H9 (cell line): ENCODE results near the gene CENPP. TPM values are rescaled to one million over a fixed set of nuclear protein-coding genes. Genes with fewer than 3 reads are reported as not detected.

Source experiments
- DNase-seq: peaks from one replicate; pipeline ENCODE4 v3.0.0-alpha.2; 2017
- H2AFZ ChIP-seq: one replicate; pipeline ENCODE4 v1.6.1; 2013; ENCODE audit warnings: mild to moderate bottlenecking, low read length, control low read depth, moderate library complexity
- H2AK5ac ChIP-seq: 2 replicates; pipeline ENCODE4 v1.6.1; 2013; ENCODE audit warnings: low read length, control low read depth, mixed read lengths; ENCODE audit not compliant: insufficient read length
- H2BK120ac ChIP-seq: one replicate; pipeline ENCODE4 v1.6.1; 2013; ENCODE audit warnings: low read depth, mild to moderate bottlenecking, low read length, control low read depth, inconsistent platforms; ENCODE audit not compliant: poor library complexity, severe bottlenecking
- H2BK12ac ChIP-seq: 2 replicates; pipeline ENCODE4 v1.6.1; 2013; ENCODE audit warnings: low read length, control low read depth, mixed read lengths, low read depth; ENCODE audit not compliant: insufficient read length
- H2BK15ac ChIP-seq: 2 replicates; pipeline ENCODE4 v1.6.1; 2013; ENCODE audit warnings: low read depth, low read length, control low read depth
- H2BK20ac ChIP-seq: one replicate; pipeline ENCODE4 v1.6.1; 2013; ENCODE audit warnings: low read depth, mild to moderate bottlenecking, low read length, control low read depth, inconsistent platforms; ENCODE audit not compliant: poor library complexity, severe bottlenecking
- H2BK5ac ChIP-seq: 2 replicates; pipeline ENCODE4 v1.6.1; 2013; ENCODE audit warnings: low read length, control low read depth, mixed read lengths; ENCODE audit not compliant: insufficient read length
- H3K14ac ChIP-seq: 2 replicates; pipeline ENCODE4 v1.6.1; 2013; ENCODE audit warnings: low read length, control low read depth; ENCODE audit not compliant: insufficient read depth
- H3K18ac ChIP-seq: 2 replicates; pipeline ENCODE4 v1.6.1; 2013; ENCODE audit warnings: low read depth, mild to moderate bottlenecking, mixed read lengths, low read length, control low read depth; ENCODE audit not compliant: insufficient read length
- H3K23ac ChIP-seq: 2 replicates; pipeline ENCODE4 v1.6.1; 2013; ENCODE audit warnings: low read length, control low read depth, mixed read lengths, low read depth; ENCODE audit not compliant: insufficient read length
- H3K23me2 ChIP-seq: 2 replicates; pipeline ENCODE4 v1.6.1; 2013; ENCODE audit warnings: low read depth, mild to moderate bottlenecking, mixed read lengths, low read length, control low read depth; ENCODE audit not compliant: insufficient read length, poor library complexity, severe bottlenecking
- H3K27ac ChIP-seq: 2 replicates; pipeline ENCODE4 v1.5.1; 2013; ENCODE audit warnings: low read length, control low read depth, mixed read lengths, low read depth; ENCODE audit not compliant: insufficient read length
- H3K27me3 ChIP-seq: 2 replicates; pipeline ENCODE4 v1.6.1; 2013; ENCODE audit warnings: low read length, control low read depth, inconsistent platforms; ENCODE audit not compliant: insufficient read depth
- H3K4ac ChIP-seq: 2 replicates; pipeline ENCODE4 v1.6.1; 2013; ENCODE audit warnings: low read depth, mild to moderate bottlenecking, control low read depth, inconsistent platforms, low read length, moderate library complexity
- H3K4me1 ChIP-seq: 2 replicates; pipeline ENCODE4 v1.6.1; 2013; ENCODE audit warnings: low read length, control low read depth, inconsistent platforms; ENCODE audit not compliant: insufficient read depth
- H3K4me2 ChIP-seq: 2 replicates; pipeline ENCODE4 v1.6.1; 2013; ENCODE audit warnings: low read length, control low read depth, mixed read lengths; ENCODE audit not compliant: insufficient read length, insufficient read depth
- H3K56ac ChIP-seq: 2 replicates; pipeline ENCODE4 v1.6.1; 2013; ENCODE audit warnings: low read depth, mild to moderate bottlenecking, mixed read lengths, low read length, control low read depth; ENCODE audit not compliant: insufficient read length
- H3K79me1 ChIP-seq: 2 replicates; pipeline ENCODE4 v1.6.1; 2013; ENCODE audit warnings: low read depth, mild to moderate bottlenecking, moderate library complexity, low read length, control low read depth, inconsistent platforms; ENCODE audit not compliant: insufficient read depth, poor library complexity, severe bottlenecking
- H3K79me2 ChIP-seq: 2 replicates; pipeline ENCODE4 v1.6.1; 2013; ENCODE audit warnings: low read length, control low read depth, inconsistent platforms; ENCODE audit not compliant: insufficient read depth
- H3K9ac ChIP-seq: 2 replicates; pipeline ENCODE4 v1.6.1; 2013; ENCODE audit warnings: low read length, control low read depth, mixed read lengths; ENCODE audit not compliant: insufficient read length; ENCODE audit errors: extremely low read depth
- H3K9me3 ChIP-seq: one replicate; pipeline ENCODE4 v1.6.1; 2013; ENCODE audit warnings: low read depth, low read length, inconsistent platforms; ENCODE audit not compliant: control insufficient read depth
- H3T11ph ChIP-seq: one replicate; pipeline ENCODE4 v1.6.1; 2013; ENCODE audit warnings: mild to moderate bottlenecking, low read length, control low read depth, inconsistent platforms
- H4K20me1 ChIP-seq: one replicate; pipeline ENCODE4 v1.6.1; 2013; ENCODE audit not compliant: control insufficient read depth, insufficient read length, insufficient read depth
- H4K5ac ChIP-seq: 2 replicates; pipeline ENCODE4 v1.6.1; 2013; ENCODE audit warnings: low read depth, mild to moderate bottlenecking, mixed read lengths, low read length, control low read depth; ENCODE audit not compliant: insufficient read length
- H4K8ac ChIP-seq: replicated peaks from 2 replicates; pipeline ENCODE4 v1.6.1; 2013; ENCODE audit warnings: low read length, control low read depth, mixed read lengths, low read depth; ENCODE audit not compliant: insufficient read length
- H4K91ac ChIP-seq: 2 replicates; pipeline ENCODE4 v1.6.1; 2013; ENCODE audit warnings: low read depth, mild to moderate bottlenecking, moderate library complexity, mixed read lengths, low read length, control low read depth; ENCODE audit not compliant: insufficient read length
- H3K27ac Mint-ChIP-seq, 3 experiments: 2 replicates in 2 of 3; 3 replicates in 1 of 3; pipeline ENCODE4 v1.8.0; 2020 to 2021; ENCODE audit warnings: mixed read lengths in 3 of 3, mild to moderate bottlenecking in 1 of 3, moderate library complexity in 1 of 3
- H3K27me3 Mint-ChIP-seq: 2 replicates; pipeline ENCODE4 v1.8.0; 2021; ENCODE audit warnings: low read depth, mild to moderate bottlenecking, moderate library complexity, mixed read lengths
- H3K36me3 Mint-ChIP-seq, 3 experiments: 2 replicates in 2 of 3; 3 replicates in 1 of 3; pipeline ENCODE4 v1.8.0; 2020 to 2021; ENCODE audit warnings: low read depth in 3 of 3, mixed read lengths in 3 of 3; ENCODE audit not compliant: insufficient read depth in 1 of 3
- H3K4me1 Mint-ChIP-seq, 2 experiments: 2 replicates each; pipeline ENCODE4 v1.8.0; 2020; ENCODE audit warnings: mixed read lengths in 2 of 2
- H3K4me3 Mint-ChIP-seq, 2 experiments: 2 replicates in 1 of 2; 3 replicates in 1 of 2; pipeline ENCODE4 v1.8.0; 2020 to 2021; ENCODE audit warnings: mild to moderate bottlenecking in 2 of 2, mixed read lengths in 2 of 2, moderate library complexity in 1 of 2
- H3K9me3 Mint-ChIP-seq, 2 experiments: 2 replicates in 1 of 2; 3 replicates in 1 of 2; pipeline ENCODE4 v1.8.0; 2020; ENCODE audit warnings: mild to moderate bottlenecking in 2 of 2, mixed read lengths in 2 of 2, moderate library complexity in 1 of 2
- CTCF ChIP-seq: fragments of 200-600 bp; sonication (generic); conservative IDR thresholded peaks from 3 replicates; pipeline ENCODE4 v1.8.0; 2021; ENCODE audit warnings: antibody characterized with exemption, mild to moderate bottlenecking
- WGBS: extraction: QIAGEN DNeasy Blood & Tissue Kit; methylation state at CpG from one replicate; pipeline ENCODE4 v1.1.7; 2013; ENCODE audit warnings: missing lambda C conversion rate, low lambda C conversion rate, mixed read lengths; ENCODE audit not compliant: insufficient read length; ENCODE audit errors: extremely low coverage; 5-methylcytosine and 5-hydroxymethylcytosine counted together
- total RNA-seq: library from RNA; stranded (reverse); gene quantifications from 2 replicates; pipeline ENCODE4 v1.2.1, GENCODE V29; 2021

The CENPP gene
- total RNA-seq, 1 experiment from 2014 or later = 9.1 TPM

GRCh38 chr9:92658611-92659010 lies 332.9 kb downstream of the CENPP start:
- Histone ChIP-seq H2AK5ac (no peak overlapping the region), H3K79me2 (peaks cover 5% of the 10 kb centered on the region; the same call in 1 of the 2 replicates)

More at GRCh38 chr9:92658611-92659010, 332.9 kb downstream of the CENPP start:
- Mint-ChIP-seq H3K36me3 (peaks cover 2 to 19% (median 5%) of the 10 kb centered on the region in 3 experiments; a peak in 5 of 7 replicates), H3K27me3 (no peaks in the 10 kb centered on the region), H3K9me3 (no peaks in the 10 kb centered on the region), H3K4me1 (peaks cover 15 to 16% of the 10 kb centered on the region in 2 experiments), H3K4me3 (no peak overlapping the region), H3K27ac (no peak overlapping the region; a peak in 1 of 7 replicates)
- H2BK12ac ChIP-seq = no peak overlapping the region
- no peak overlapping the region for H2BK120ac ChIP-seq
- H3K27ac ChIP-seq = no peak overlapping the region
- H3K4me2 ChIP-seq = no peak overlapping the region
- no peaks in the 10 kb centered on the region for H3K27me3 ChIP-seq
- H2AFZ ChIP-seq = no peak overlapping the region
- no peak overlapping the region for H3K9ac ChIP-seq
- H4K91ac ChIP-seq = no peak overlapping the region
- no peak for TF ChIP-seq CTCF
- H2BK5ac ChIP-seq = no peak overlapping the region
- H3K14ac ChIP-seq = no peak overlapping the region
- no peak overlapping the region for H4K5ac ChIP-seq
- no peak overlapping the region for H3K4ac ChIP-seq
- no peak overlapping the region for H2BK15ac ChIP-seq
- peaks cover 8% of the 10 kb centered on the region for H3K79me1 ChIP-seq
- no peak overlapping the region for H3K23ac ChIP-seq
- H2BK20ac ChIP-seq = no peak overlapping the region
- H3T11ph ChIP-seq = no peak overlapping the region
- H3K56ac ChIP-seq = no peak overlapping the region
- H4K20me1 ChIP-seq = no peaks in the 10 kb centered on the region
- H3K9me3 ChIP-seq = no peaks in the 10 kb centered on the region
- no peak for DNase-seq
- no peak overlapping the region for H4K8ac ChIP-seq
- H3K4me1 ChIP-seq = no peaks in the 10 kb centered on the region
- no peak overlapping the region for H3K18ac ChIP-seq
- WGBS = no CpG with 5 or more reads among the region's 4 CpGs
- H3K23me2 ChIP-seq = no peaks in the 10 kb centered on the region
